A673 (cell line): ENCODE results near the gene NOS1AP. TPM values are rescaled to one million over a fixed set of nuclear protein-coding genes. Genes with fewer than 3 reads are reported as not detected.

ENCODE experiments used
- BruUV-seq: library from RNA; stranded (reverse); fragments of 400-500 nt; replicated peaks from 2 replicates; lab custom pipeline; 2021; lab: Mats Ljungman, UMichigan
- CTCF ChIA-PET: fragments of 300-600 bp; sonication (Branson Sonifier 250); formaldehyde crosslinking; loops from one replicate; lab custom pipeline; 2022; ENCODE audit warnings: antibody characterized with exemption; lab: Charles Lee
- POLR2A ChIA-PET: fragments of 300-600 bp; sonication (Branson Sonifier 250); formaldehyde crosslinking; loops from one replicate; lab custom pipeline; 2022; ENCODE audit warnings: antibody characterized with exemption; ENCODE audit not compliant: low non-redundant PET; lab: Charles Lee
- DNase-seq: peaks from one replicate; pipeline ENCODE4 v3.0.0-alpha.2; 2015; ENCODE audit warnings: low spot score
- H3K27ac ChIP-seq: fragments of 200-600 bp; sonication (generic); 2 replicates; pipeline ENCODE4 v1.5.1; 2016; ENCODE audit warnings: mixed run types, low read depth, mild to moderate bottlenecking, mixed read lengths, antibody characterized with exemption, low read length; ENCODE audit not compliant: poor library complexity, severe bottlenecking
- H3K27me3 ChIP-seq: fragments of 200-600 bp; sonication (generic); replicated peaks from 2 replicates; pipeline ENCODE4 v1.6.1; 2017; ENCODE audit warnings: mixed run types, low read depth, mild to moderate bottlenecking, mixed read lengths, antibody characterized with exemption, low read length; ENCODE audit not compliant: insufficient read depth, poor library complexity
- H3K36me3 ChIP-seq: fragments of 200-600 bp; sonication (generic); 2 replicates; pipeline ENCODE4 v1.6.1; 2016; ENCODE audit warnings: mixed run types, mild to moderate bottlenecking, mixed read lengths, antibody characterized with exemption, low read length; ENCODE audit not compliant: insufficient read depth, poor library complexity, severe bottlenecking
- H3K4me1 ChIP-seq: fragments of 200-600 bp; sonication (generic); 2 replicates; pipeline ENCODE4 v1.6.1; 2017; ENCODE audit warnings: mixed run types, mild to moderate bottlenecking, mixed read lengths, antibody characterized with exemption, low read length; ENCODE audit not compliant: insufficient read depth, poor library complexity, severe bottlenecking
- H3K4me3 ChIP-seq: fragments of 200-600 bp; sonication (generic); 2 replicates; pipeline ENCODE4 v1.5.1; 2016; ENCODE audit warnings: low read depth, mixed run types, mild to moderate bottlenecking, mixed read lengths, low read length; ENCODE audit not compliant: poor library complexity, severe bottlenecking
- H3K9me3 ChIP-seq: fragments of 200-600 bp; sonication (generic); 2 replicates; pipeline ENCODE4 v1.6.1; 2016; ENCODE audit warnings: mixed run types, low read depth, mild to moderate bottlenecking, mixed read lengths, antibody characterized with exemption, low read length; ENCODE audit not compliant: poor library complexity, severe bottlenecking
- EZH2 ChIP-seq: fragments of 200-600 bp; sonication (generic); IDR thresholded peaks from 2 replicates; pipeline ENCODE4 v1.6.1; 2017; ENCODE audit warnings: borderline replicate concordance, low read depth, mild to moderate bottlenecking, mixed read lengths, antibody characterized with exemption, low read length; ENCODE audit not compliant: poor library complexity, severe bottlenecking
- intact Hi-C: fragments of 100-400 bp; cut with micrococcal nuclease; formaldehyde crosslinking; loops from one replicate; pipeline ENCODE4 v1.10.0; 2022; ENCODE audit not compliant: unreplicated experiment
- total RNA-seq: library from RNA; stranded (reverse); gene quantifications from 2 replicates; pipeline ENCODE4 v1.2.3, GENCODE V29; 2021
- TF ChIP-seq, protein P1 (sequence below): fragments of 300-800, 200-600 bp; sonication (generic); conservative IDR thresholded peaks from 2 replicates; pipeline ENCODE4 v1.5.1; 2017; ENCODE audit warnings: low read depth, mild to moderate bottlenecking, antibody characterized with exemption, low read length, moderate library complexity, mixed read lengths

NOS1AP gene
- total RNA-seq, 1 experiment from 2014 or later = 28.0 TPM

DNA sequence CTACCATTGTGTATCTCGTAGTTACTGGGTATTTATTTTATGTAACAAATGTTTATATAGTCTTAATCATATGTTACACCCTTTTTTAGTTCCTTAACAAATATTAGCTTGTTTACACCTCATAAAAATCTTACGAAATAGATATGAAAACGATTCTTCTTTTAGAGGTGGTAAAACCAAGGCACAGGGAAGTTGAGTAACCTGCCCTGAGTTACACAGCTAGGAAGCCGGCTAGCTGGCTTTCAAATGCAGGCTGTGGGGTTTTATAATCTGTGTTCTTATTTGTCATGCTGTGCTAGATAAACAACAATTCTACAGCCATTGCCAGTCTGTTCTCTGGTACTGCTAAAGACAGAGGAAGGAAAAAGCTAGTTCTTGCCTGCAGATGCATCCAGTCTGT is 109.6 kb downstream of the NOS1AP start:
- TF ChIP-seq EZH2 = no peak
- TF ChIP-seq, protein P1, sequence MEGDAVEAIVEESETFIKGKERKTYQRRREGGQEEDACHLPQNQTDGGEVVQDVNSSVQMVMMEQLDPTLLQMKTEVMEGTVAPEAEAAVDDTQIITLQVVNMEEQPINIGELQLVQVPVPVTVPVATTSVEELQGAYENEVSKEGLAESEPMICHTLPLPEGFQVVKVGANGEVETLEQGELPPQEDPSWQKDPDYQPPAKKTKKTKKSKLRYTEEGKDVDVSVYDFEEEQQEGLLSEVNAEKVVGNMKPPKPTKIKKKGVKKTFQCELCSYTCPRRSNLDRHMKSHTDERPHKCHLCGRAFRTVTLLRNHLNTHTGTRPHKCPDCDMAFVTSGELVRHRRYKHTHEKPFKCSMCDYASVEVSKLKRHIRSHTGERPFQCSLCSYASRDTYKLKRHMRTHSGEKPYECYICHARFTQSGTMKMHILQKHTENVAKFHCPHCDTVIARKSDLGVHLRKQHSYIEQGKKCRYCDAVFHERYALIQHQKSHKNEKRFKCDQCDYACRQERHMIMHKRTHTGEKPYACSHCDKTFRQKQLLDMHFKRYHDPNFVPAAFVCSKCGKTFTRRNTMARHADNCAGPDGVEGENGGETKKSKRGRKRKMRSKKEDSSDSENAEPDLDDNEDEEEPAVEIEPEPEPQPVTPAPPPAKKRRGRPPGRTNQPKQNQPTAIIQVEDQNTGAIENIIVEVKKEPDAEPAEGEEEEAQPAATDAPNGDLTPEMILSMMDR = no peak
- no peaks in the 10 kb centered on the region for H3K27me3 ChIP-seq
- no peaks in the 10 kb centered on the region for H3K9me3 ChIP-seq
- no peak overlapping the region for H3K27ac ChIP-seq
- intact Hi-C loops = no loop called here
- H3K36me3 ChIP-seq = no peaks in the 10 kb centered on the region
- peaks cover 30% of the 10 kb centered on the region for H3K4me1 ChIP-seq
- ChIA-PET CTCF (no interaction called here), POLR2A (no interaction called here)
- no peak overlapping the region for H3K4me3 ChIP-seq
- no peak for DNase-seq
- no TSS peak for BruUV-seq

DNA sequence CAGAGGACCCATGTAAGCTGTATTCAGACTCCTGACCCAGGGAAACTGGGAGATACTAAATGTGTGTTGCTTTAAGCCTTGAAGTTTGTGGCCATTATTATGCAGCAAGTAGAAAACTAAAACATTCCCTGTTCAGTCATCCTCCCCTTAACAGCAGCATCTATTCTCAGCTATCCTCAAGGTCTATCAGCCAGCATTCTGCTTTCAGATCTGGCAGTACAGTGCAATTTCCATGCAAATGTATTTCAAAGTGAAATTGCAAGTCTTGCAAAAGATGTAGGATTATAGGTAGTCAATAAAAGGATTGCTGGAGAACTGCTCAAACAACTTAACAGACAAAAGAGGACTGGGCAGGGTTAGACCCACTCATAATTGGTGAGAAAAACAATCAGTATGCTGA is 111.3 kb downstream of the NOS1AP start:
- peaks cover 29% of the 10 kb centered on the region for H3K4me1 ChIP-seq
- CTCF ChIA-PET = no interaction called here

DNA sequence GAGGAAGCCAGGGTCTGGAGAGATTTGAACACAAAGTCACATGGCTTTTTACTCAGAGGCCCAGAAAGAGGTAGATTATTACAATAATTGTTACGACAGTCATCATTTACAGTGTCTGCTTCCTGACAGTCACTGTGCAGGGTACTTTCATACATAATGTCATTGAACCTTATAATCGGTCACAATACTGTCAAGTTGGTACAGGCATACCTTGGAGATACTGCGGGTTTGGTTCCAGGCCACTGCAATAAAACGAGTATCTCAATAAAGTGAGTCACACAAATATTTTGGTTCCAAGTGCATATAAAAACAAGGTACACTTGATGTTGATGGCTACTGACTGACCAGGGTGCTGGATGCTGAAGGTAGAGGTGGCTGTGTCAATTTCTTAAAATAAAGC is 112.6 kb downstream of the NOS1AP start:
- Histone ChIP-seq H3K4me3 (no peak overlapping the region), H3K27ac (no peak overlapping the region), H3K36me3 (no peaks in the 10 kb centered on the region), H3K27me3 (no peaks in the 10 kb centered on the region), H3K4me1 (peaks cover 22% of the 10 kb centered on the region), H3K9me3 (no peaks in the 10 kb centered on the region)
- DNase-seq = no peak
- no TSS peak for BruUV-seq
- intact Hi-C loops = no loop called here
- no peak for TF ChIP-seq EZH2
- TF ChIP-seq, protein P1 = no peak
- POLR2A ChIA-PET = no interaction called here
- CTCF ChIA-PET = no interaction called here

More for the DNA sequence above, 111.3 kb downstream of the NOS1AP start:
- H3K36me3 ChIP-seq = no peaks in the 10 kb centered on the region
- H3K27me3 ChIP-seq = no peaks in the 10 kb centered on the region
- POLR2A ChIA-PET = no interaction called here
- intact Hi-C loops = no loop called here
- TF ChIP-seq, protein P1 = no peak
- TF ChIP-seq EZH2 = no peak
- no peaks in the 10 kb centered on the region for H3K9me3 ChIP-seq
- DNase-seq = no peak
- H3K27ac ChIP-seq = no peak overlapping the region
- no peak overlapping the region for H3K4me3 ChIP-seq
- BruUV-seq = no TSS peak
